Dedifferentiated amniotic fluid mesenchymal stem cell (primary cell): ENCODE results near the gene S100Z.
"Not testable (repeated sequence)": the region's sequence is repeated elsewhere in the genome, so short reads cannot be mapped to it uniquely, and the experiment has no call there.

Experiments
- DNase-seq: peaks from one replicate; pipeline ENCODE4 v3.0.0-alpha.2; 2016; ENCODE audit errors: extremely low spot score

Gene S100Z

DNA sequence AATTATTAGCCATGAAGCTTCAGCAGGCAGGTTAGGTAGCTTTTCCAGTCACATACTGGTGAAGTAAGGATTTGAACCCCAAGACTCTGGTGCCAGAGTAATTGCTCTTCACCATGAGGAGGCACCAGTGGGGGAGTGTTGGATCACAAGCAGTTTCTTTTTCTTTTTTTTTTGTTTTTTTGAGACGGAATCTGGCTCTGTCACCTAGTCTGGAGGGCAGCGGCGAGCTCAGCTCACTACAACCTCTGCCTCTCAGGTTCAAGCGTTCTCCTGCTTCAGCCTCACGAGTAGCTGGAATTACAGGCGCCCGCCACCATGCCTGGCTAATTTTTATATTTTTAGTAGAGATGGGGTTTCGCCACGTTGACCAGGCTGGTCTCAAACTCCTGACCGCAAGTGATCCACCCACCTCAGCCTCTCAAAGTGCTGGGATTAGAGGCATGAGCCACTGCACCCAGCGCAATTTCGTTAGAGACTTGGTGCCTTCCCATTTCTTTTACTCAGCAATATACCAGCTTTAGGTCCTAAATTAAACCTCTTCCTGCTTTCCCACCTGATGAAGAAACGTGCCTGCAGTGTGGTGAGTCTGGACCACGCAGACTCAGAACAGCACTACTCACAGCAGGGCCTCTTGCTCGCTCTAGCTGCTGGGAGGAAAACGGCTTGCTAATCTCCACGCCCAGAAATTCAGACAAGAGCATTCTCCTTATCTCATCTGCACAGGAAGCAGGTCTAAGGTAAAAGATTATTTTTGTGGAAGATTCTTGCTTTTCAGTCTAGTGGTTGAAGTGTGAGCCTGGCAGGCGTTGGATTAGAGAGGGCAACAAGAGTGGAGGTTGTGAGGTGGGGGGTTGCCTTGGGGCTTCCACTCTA, at the start of gene S100Z:
S100Z (plus strand) TSS at position 596 of the 873 bp plus-strand sequence. CDS start 25,346 bp downstream, outside the sequence.
- no peak for DNase-seq

DNA sequence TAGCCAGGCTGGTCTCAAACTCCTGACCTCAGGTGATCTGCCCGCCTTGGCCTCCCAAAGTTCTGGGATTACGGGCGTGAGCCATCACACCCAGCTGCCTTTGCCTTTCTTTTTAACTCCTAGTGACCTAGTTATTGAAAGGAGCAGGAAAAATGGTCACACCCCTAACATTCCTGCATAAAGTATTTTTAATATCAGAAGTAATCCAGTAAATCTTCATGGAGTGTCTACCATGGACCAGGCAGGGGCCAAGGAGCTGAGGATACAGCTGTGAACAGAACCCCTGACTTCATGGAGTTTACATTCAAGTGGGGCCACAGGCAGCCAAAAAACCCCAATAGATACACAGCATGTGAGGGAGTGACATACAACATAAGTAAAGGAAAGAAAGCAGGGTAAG, 49.2 kb upstream of the S100Z start:
- no peak for DNase-seq

DNA sequence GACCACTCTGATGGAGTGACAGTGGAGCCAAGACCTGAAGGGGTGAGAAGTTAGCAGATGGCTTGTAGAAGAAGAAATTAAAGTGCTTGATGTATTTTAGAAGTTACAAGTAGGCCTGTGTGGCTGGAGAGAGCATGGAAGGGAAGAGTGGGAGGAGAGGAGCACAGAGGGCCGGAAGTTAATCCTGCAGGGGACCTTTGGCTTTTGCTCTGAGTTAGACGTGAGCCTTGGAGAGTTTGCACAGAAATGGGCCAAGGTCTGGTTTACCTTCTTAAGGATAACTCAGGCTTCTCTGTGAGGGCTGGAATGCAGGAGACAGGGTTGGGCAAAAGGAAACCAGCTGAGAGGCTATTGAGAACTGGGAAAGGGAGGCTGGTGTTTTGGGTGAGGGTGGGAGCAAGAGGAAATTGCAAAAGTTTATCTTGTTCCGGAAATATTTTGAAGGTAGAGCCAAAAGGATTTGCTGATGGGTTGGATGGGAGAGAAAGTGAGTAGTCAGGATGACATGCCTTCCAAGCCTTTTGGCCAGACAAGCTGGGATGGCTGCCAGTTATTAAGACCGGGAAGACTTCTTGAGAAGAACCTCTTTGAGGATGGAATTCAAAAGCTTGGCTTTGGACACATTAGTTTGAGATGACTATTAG, 48.5 kb upstream of the S100Z start:
- no peak for DNase-seq

DNA sequence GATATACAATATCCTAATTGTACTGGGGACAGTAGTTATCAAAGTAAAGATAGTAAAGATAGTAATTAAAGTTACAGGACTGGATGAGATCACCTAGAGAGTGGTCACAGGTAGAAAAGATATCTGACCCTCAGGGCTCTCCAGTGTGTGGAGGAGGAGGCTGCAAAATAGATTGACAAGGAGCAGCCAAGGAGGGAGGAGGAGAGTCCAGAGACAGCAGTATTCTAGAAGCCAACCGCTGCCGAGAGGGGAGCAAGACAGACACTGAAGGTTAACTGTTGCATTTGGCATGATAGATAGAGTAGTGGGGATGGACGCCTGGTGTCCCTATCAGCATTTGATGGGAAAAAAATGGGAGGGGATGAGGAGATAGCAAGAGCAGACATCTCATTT, 48.0 kb upstream of the S100Z start:
- DNase-seq: no peak

GRCh38 chr5:76804266-76804665, 45.5 kb upstream of the S100Z start:
- DNase-seq: no peak

GRCh38 chr5:76805821-76806505, 43.9 kb upstream of the S100Z start:
- DNase-seq: peak; percentile 74

GRCh38 chr5:76807296-76807695, 42.5 kb upstream of the S100Z start:
- DNase-seq: no peak

- DNase-seq: no peak
Observed at GRCh38 chr5:76808141-76808691, 41.6 kb upstream of the S100Z start.

GRCh38 chr5:76809141-76809540, 40.7 kb upstream of the S100Z start:
- no peak for DNase-seq

DNA sequence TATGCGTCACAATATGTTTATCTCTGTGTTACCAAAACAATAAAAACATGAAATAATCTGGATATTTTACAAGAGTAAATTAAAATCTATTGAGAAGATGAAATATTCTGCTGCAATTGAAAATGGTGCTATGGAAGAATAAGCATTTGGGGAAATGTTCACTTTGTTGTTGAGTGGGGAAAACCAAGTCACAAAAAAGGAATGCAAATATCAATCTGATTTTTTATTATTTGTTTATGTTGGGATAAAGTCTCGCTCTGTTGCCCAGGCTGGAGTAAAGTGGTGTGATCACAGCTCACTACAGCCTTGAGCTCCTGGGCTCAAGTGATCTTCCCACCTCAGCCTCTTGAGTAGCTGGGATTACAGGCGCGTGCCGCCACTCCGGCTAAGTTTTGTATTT, 39.6 kb upstream of the S100Z start:
- DNase-seq: no peak

- DNase-seq: no peak
Observed at GRCh38 chr5:76811214-76811613, 38.6 kb upstream of the S100Z start.

DNA sequence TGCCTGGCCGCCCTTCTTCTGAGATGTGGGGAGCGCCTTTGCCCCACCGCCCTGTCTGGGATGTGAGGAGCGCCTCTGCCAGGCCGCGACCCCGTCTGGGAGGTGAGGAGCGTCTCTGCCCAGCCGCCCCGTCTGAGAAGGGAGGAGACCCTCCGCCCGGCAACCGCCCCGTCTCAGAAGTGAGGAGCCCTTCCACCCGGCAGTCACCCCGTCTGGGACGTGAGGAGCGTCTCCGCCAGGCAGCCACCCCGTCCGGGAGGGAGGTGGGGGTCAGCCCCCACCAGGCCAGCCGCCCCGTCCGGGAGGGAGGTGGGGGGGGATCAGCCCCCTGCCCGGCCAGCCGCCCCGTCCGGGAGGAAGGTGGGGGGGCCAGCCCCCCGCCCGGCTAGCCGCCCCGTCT, 37.6 kb upstream of the S100Z start:
- not testable (repeated sequence) for DNase-seq

GRCh38 chr5:76813982-76814562, 35.7 kb upstream of the S100Z start:
- DNase-seq: peak; percentile 65

DNA sequence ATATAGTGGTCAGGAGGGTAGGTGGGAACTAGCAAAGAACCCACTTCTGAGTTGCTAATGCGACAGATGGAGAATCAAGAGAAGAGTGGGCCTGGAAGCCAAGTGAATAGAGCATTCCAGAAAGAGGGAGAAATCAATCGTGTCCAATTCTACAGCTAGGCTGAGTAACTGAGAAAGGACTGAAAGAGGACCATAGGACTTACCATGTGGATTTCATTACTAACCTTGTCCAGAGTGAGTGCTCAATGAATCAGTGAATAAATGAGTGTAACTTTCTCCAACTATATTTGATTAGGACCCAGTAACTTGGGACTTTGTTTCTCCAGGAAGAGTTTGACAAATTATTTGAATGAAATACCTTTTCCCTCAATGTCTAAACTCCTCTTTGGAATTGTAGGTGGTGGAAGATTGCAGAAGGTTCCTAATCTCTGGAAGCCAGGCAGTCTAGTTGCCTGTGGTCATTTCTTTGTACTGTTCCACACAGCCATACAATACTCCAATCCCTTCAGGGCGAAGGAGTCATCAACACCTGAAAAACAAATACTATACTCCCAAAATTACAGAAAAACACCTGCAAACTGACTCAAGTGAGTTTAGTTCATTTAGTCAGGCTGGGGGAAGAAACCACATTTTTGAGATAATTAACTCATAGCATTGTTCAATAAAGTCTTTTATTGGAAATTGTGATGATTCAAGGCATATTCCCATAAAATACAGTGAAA, 33.5 kb upstream of the S100Z start:
- no peak for DNase-seq

DNA sequence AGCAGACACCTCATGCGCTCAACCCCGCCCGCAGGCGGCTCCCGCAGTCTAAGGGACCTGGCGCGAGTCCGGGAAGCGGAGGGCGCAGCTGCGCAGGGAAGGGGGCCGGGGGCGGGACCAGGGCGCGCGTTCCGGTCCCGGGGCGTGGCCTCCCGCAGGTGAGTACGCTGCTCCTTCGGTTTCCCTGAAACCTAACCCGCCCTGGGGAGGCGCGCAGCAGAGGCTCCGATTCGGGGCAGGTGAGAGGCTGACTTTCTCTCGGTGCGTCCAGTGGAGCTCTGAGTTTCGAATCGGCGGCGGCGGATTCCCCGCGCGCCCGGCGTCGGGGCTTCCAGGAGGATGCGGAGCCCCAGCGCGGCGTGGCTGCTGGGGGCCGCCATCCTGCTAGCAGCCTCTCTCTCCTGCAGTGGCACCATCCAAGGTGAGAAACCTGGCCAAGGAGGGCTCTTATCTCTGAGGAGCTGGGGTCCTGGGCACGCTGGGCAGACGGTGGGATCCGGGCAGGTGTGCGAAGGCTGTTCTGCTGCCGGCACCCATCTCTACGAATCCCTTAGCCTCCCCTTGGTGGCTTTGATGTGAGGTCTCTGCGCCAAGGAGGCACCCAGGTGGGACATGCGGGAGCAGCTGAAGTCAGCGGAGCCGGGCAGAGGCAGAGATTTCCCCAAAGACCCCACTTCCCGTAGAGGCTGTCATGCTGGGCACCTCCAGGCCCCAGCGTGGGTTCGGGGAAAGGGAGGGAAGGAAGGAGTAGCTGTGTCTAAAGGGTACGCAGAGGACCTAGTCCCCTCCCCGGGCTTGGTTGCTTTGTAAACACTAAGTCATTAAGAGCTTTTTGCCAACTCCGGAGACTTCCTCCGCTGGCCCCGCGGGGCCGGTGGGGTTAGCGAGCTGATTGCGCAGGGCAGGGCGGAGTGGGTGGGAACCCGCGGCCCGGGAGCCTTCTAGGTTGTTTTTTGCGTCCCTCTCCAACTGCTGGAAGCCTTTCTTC, 30.7 kb upstream of the S100Z start, which contains the start of gene F2RL1:
F2RL1 (plus strand) TSS at position 187 of the 988 bp plus-strand sequence; CDS start at position 340, 153 bp downstream.
- DNase-seq: peak; percentile 26

DNA sequence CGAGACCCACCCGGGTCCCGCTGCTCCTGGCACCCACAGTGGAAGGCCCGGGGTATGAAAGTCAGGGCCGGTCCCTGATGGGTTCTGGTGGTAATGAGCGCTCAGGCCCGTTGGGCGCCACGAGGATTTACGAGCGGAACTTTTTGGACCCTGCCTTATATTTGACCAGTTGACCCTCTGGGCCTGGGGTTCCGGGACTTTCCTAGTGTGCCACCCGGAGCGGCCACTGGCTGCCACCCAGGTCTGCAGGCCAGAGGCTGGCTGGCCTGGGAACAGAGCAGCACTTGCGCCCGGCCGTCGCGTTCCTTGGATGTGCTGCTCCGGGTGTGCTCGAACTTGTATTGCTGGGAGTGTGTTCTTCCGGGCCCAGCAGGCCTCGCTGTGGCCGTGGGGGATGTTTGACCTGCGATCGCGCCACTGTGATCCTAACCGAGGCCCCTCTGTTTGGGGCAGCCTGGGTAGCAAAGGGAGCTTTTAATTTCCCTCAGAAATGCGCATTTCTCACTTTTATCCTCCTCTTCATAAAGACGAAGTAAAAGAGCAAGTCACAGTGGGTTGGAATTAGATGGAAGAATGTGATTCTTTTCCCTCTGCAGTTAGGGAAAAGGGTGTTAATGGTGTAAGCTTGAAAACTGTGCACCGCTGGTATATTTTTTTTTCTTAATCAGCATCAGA, 29.8 kb upstream of the S100Z start:
- DNase-seq: no peak

- DNase-seq: no peak
Observed at GRCh38 chr5:76820526-76820890, 29.3 kb upstream of the S100Z start.

GRCh38 chr5:76821136-76821535, 28.7 kb upstream of the S100Z start:
- DNase-seq: no peak

DNA sequence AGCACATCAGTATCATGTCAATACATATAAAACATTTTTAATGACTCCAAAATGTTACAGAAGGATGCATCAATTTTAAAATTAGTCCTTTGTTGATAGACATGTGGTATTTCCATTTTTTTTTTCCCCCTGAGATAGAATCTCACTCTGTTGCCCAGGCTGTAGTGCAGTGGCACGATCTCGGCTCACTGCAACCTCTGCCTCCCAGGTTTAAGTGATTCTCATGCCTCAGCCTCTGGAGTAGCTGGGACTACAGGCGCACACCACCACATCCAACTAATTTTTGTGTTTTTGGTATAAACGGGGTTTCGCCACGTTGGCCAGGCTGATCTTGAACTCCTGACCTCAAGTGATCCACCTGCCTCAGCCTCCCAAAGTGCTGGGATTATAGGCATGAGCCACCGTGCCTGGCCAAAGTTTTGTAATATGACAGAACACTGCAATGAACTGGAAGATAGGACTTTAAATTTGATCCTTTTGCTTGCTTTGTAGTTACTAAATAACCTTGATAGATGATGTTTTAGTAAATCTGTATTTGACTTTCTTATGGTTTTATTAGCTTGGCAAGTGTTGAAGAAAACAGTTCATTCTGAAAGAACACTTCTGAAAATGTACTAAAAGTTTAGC, 27.6 kb upstream of the S100Z start:
- DNase-seq: not testable (repeated sequence)
